ENCODE results near the gene TNFSF11. TPM values are rescaled to one million over a fixed set of nuclear protein-coding genes. Genes with fewer than 3 reads are reported as not detected.
A peak's percentile ranks its signal among the peaks of the same experiment; 100 is the strongest.

Gene TNFSF11, protein sequence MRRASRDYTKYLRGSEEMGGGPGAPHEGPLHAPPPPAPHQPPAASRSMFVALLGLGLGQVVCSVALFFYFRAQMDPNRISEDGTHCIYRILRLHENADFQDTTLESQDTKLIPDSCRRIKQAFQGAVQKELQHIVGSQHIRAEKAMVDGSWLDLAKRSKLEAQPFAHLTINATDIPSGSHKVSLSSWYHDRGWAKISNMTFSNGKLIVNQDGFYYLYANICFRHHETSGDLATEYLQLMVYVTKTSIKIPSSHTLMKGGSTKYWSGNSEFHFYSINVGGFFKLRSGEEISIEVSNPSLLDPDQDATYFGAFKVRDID
- 3.4 and 3.5 TPM in 2 replicates for total RNA-seq (2021)
- long read RNA-seq, transcript TNFSF11-203 (5 exons, 2,199 nt): major isoform, 6 of 13 reads
- long read RNA-seq, partial matches to known transcripts: 2 of 13 reads
- long read RNA-seq, other reads (novel, unspliced or antisense): 5 of 13 reads

- no peak within 1 kb of the TSS; the same call in 1 of the 2 replicates for H3K14ac ChIP-seq (ENCODE audit: insufficient read depth, low read length)
- H3K9ac ChIP-seq (ENCODE audit: extremely low read depth, insufficient read length, low read length): no peak within 1 kb of the TSS
- H3K18ac ChIP-seq (ENCODE audit: insufficient read length, low read depth, low read length): peak within 1 kb of the TSS; percentile 12
- H3K79me2 ChIP-seq (ENCODE audit: insufficient read depth, low read length): no peaks in the 10 kb centered on the region
- Mint-ChIP-seq H3K4me3 (peak within 1 kb of the TSS; percentile 77 to 83), H3K9me3 (peaks cover 15 to 29% of the 10 kb centered on the region in 2 experiments), H3K4me1 (peaks cover 25 to 34% of the 10 kb centered on the region in 2 experiments), H3K27me3 (ENCODE audit: low read depth) (peaks cover 20% of the 10 kb centered on the region), H3K36me3 (ENCODE audit: insufficient read depth in 1 of 3, low read depth in 3 of 3) (peaks cover 12 to 26% (median 25%) of the 10 kb centered on the region in 3 experiments), H3K27ac (no peak within 1 kb of the TSS)
- no peak within 1 kb of the TSS for H2BK12ac ChIP-seq (ENCODE audit: insufficient read length, low read depth, low read length)
- no peak within 1 kb of the TSS for H4K91ac ChIP-seq (ENCODE audit: insufficient read length, low read depth, low read length)
- TF ChIP-seq CTCF (conservative IDR thresholded peaks at IDR 0.05): no peak
- DNase-seq: peak; percentile 73
- no CpG with 5 or more reads among the region's 39 CpGs for WGBS (ENCODE audit: extremely low coverage, insufficient read length, low lambda C conversion rate)
- no peak within 1 kb of the TSS for H3K27ac ChIP-seq (ENCODE audit: insufficient read length, low read depth, low read length)
- peak within 1 kb of the TSS; percentile 64 for H3K4me2 ChIP-seq (ENCODE audit: insufficient read depth, insufficient read length, low read length)
- no peak within 1 kb of the TSS for H3K23ac ChIP-seq (ENCODE audit: insufficient read length, low read depth, low read length)
- H4K8ac ChIP-seq (replicated peaks; ENCODE audit: insufficient read length, low read depth, low read length): no peak within 1 kb of the TSS
- no peak within 1 kb of the TSS for H3K4ac ChIP-seq (ENCODE audit: low read depth, low read length)
- peak within 1 kb of the TSS; percentile 89 for H2AFZ ChIP-seq (ENCODE audit: low read length)
- H3K4me1 ChIP-seq (ENCODE audit: insufficient read depth, low read length): peaks cover under 1% of the 10 kb centered on the region; the same call in 1 of the 2 replicates
- no peaks in the 10 kb centered on the region for H3K9me3 ChIP-seq (ENCODE audit: control insufficient read depth, low read depth, low read length)
- no peak within 1 kb of the TSS for H2BK15ac ChIP-seq (ENCODE audit: low read depth, low read length)
- H2BK20ac ChIP-seq (ENCODE audit: low read depth, low read length, poor library complexity, severe bottlenecking): no peak within 1 kb of the TSS
- no peak within 1 kb of the TSS for H2BK120ac ChIP-seq (ENCODE audit: low read depth, low read length, poor library complexity, severe bottlenecking)
- peaks cover 10% of the 10 kb centered on the region for H3K23me2 ChIP-seq (ENCODE audit: insufficient read length, low read depth, low read length, poor library complexity, severe bottlenecking)
- no peaks in the 10 kb centered on the region for H4K20me1 ChIP-seq (ENCODE audit: control insufficient read depth, insufficient read depth, insufficient read length)
- no peak within 1 kb of the TSS for H2BK5ac ChIP-seq (ENCODE audit: insufficient read length, low read length)
- H3T11ph ChIP-seq (ENCODE audit: low read length): no peak within 1 kb of the TSS
- no peaks in the 10 kb centered on the region for H3K27me3 ChIP-seq (ENCODE audit: insufficient read depth, low read length)
- no peak within 1 kb of the TSS for H2AK5ac ChIP-seq (ENCODE audit: insufficient read length, low read length)
- H3K56ac ChIP-seq (ENCODE audit: insufficient read length, low read depth, low read length): no peak within 1 kb of the TSS
- no peaks in the 10 kb centered on the region for H3K79me1 ChIP-seq (ENCODE audit: insufficient read depth, low read depth, low read length, poor library complexity, severe bottlenecking)
- no peak within 1 kb of the TSS for H4K5ac ChIP-seq (ENCODE audit: insufficient read length, low read depth, low read length)
These were observed at the start of gene TNFSF11 for GRCh38 chr13:42574011-42574410. Gene TNFSF11 (plus strand): TSS chr13:42574152. CDS start chr13:42574304, 152 bp downstream.
